ENCODE results near the gene INSM1. TPM values are rescaled to one million over a fixed set of nuclear protein-coding genes. Genes with fewer than 3 reads are reported as not detected.

Gene INSM1
- total RNA-seq = not detected in 2 replicates

GRCh38 chr20:20367575-20368417 lies at the start of gene INSM1:
INSM1 (plus strand) TSS chr20:20368104; CDS start chr20:20368268, 164 bp downstream.

Measured in smooth muscle cell of the umbilical artery (primary cell).